HepG2 (cell line): Measurements from ENCODE around the gene MEI1.

Experiments
- CTCF ChIP-seq: sonication (generic); formaldehyde crosslinking; IDR thresholded peaks from 2 replicates; pipeline ENCODE4 v1.5.0; 2020; ENCODE audit warnings: mild to moderate bottlenecking, missing genetic modification reagents, moderate library complexity
- NR0B2 ChIP-seq: sonication (generic); formaldehyde crosslinking; IDR thresholded peaks from 2 replicates; pipeline ENCODE4 v1.4.0; 2020; ENCODE audit warnings: mild to moderate bottlenecking, missing genetic modification reagents
- ZNF263 ChIP-seq: sonication (generic); formaldehyde crosslinking; IDR thresholded peaks from 2 replicates; pipeline ENCODE4 v1.4.0; 2020; ENCODE audit warnings: missing genetic modification reagents

GRCh38 chr22:41820447-41820846, 121.1 kb downstream of the MEI1 start:
- TF ChIP-seq NR0B2 (CRISPR knock-in tag), result no peak
- TF ChIP-seq CTCF (CRISPR knock-in tag), result no peak
- TF ChIP-seq ZNF263 (CRISPR knock-in tag), result no peak
